HG02852 (cell line): ENCODE data around the gene PHRF1.

Source experiments
- ATAC-seq: cut with Tn5 transposase; IDR thresholded peaks from one replicate; pipeline ENCODE4 v1.9.1; 2021; ENCODE audit warnings: mild to moderate bottlenecking, moderate library complexity; ENCODE audit not compliant: unreplicated experiment

Gene PHRF1

GRCh38 chr11:575996-576768 is at the start of gene PHRF1:
PHRF1 (plus strand) TSS chr11:576470; CDS start chr11:581513, 5,043 bp downstream.
- peak; percentile 82 for ATAC-seq

GRCh38 chr11:528166-528814 is 48.0 kb upstream of the PHRF1 start:
- ATAC-seq = no peak

GRCh38 chr11:528815-529727 is 47.2 kb upstream of the PHRF1 start:
- ATAC-seq = no peak

- no peak for ATAC-seq
Measured at GRCh38 chr11:529728-530411, 46.4 kb upstream of the PHRF1 start.

- no peak for ATAC-seq
Measured at GRCh38 chr11:530960-531831, 45.1 kb upstream of the PHRF1 start.

- ATAC-seq = no peak
Measured at GRCh38 chr11:531919-532526, 44.2 kb upstream of the PHRF1 start.

- ATAC-seq = no peak
Measured at GRCh38 chr11:532527-532985, 43.7 kb upstream of the PHRF1 start.

GRCh38 chr11:532986-533585 is 43.2 kb upstream of the PHRF1 start:
- no peak for ATAC-seq

- ATAC-seq = no peak
Measured at GRCh38 chr11:533586-534395, 42.5 kb upstream of the PHRF1 start.

GRCh38 chr11:534396-535209 is 41.7 kb upstream of the PHRF1 start:
- peak; percentile 0 for ATAC-seq

GRCh38 chr11:535210-535518 is 41.1 kb upstream of the PHRF1 start:
- ATAC-seq = peak; percentile 8

- ATAC-seq = peak; percentile 75
Measured at GRCh38 chr11:535519-536454, 40.5 kb upstream of the PHRF1 start, which contains the start of gene HRAS. HRAS (minus strand) TSS chr11:535576.

- ATAC-seq = peak; percentile 54
Measured at GRCh38 chr11:536841-537621, 39.2 kb upstream of the PHRF1 start, which contains the start of gene LRRC56. LRRC56 (plus strand) TSS chr11:537527; CDS start chr11:540685, 3,158 bp downstream.

GRCh38 chr11:537622-538430 is 38.4 kb upstream of the PHRF1 start:
- ATAC-seq = no peak
